RWPE1 (cell line): ENCODE measurements around the gene POSTN.
"Not testable (repeated sequence)": the region's sequence is repeated elsewhere in the genome, so short reads cannot be mapped to it uniquely, and the experiment has no call there.

Source experiments
- CTCF ChIA-PET: fragments of 350-600 bp; sonication (Branson Sonifier 250); formaldehyde crosslinking; extraction: SDS; loops from one replicate; lab custom pipeline; 2021; lab: Yijun Ruan, JAX
- POLR2A ChIA-PET: fragments of 400-600 bp; formaldehyde crosslinking; extraction: SDS; loops from one replicate; lab custom pipeline; 2020; ENCODE audit warnings: antibody characterized with exemption; ENCODE audit not compliant: low non-redundant PET; lab: Yijun Ruan, JAX
- DNase-seq: peaks from one replicate; pipeline ENCODE4 v3.0.0; 2012; ENCODE audit warnings: low spot score
- H3K27ac ChIP-seq: fragments of 450-650 bp; 2 replicates; pipeline ENCODE4 v1.5.1; 2017
- TF ChIP-seq, protein P1 (sequence below): fragments of 450-650 bp; conservative IDR thresholded peaks from 2 replicates; pipeline ENCODE4 v1.5.1; 2017; ENCODE audit warnings: low read depth, mild to moderate bottlenecking

The POSTN gene

DNA sequence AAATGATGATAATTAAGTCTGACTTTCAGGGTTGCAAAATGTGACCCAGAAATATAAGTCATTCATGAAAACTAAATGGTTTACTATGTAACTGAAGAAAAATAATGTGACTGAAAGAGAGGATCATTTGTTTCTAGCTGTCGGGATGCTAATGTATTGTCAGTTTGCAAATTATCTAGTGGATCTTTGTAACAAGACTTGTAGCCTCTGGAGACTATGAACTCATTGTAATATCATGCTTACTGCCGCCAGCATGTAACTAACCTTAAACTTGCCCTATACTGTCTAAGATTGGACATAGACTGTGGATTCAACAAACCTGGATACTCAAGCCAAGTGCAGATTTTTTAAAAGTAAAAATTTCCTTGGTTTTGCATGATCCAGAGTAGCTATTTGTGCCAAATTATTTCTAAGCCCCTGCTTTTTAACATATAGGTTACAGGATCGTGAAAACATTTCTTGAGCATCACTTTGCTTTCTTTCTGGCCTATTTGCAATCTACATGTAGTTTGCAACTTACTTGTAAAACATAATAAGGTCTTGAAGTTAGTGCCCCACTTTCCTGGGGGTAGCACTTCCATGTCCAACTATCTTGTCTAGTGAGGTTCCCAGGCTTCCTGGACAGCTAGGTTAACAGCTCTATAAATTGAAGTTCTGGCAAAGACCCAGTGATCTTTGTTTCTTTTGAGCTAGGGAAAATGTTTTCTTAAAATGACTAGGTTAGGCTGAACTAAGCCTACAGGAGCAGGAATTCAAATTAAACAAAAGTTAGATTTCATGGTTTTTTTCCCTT lies 3.3 kb upstream of the POSTN start:
- CTCF ChIA-PET, result interaction anchor here (0.6 to 1.2 kb wide), 3 partner anchors 17 to 885 kb away, joined by 3 read pairs; no protein-coding TSS in a partner anchor
- TF ChIP-seq, protein P1, sequence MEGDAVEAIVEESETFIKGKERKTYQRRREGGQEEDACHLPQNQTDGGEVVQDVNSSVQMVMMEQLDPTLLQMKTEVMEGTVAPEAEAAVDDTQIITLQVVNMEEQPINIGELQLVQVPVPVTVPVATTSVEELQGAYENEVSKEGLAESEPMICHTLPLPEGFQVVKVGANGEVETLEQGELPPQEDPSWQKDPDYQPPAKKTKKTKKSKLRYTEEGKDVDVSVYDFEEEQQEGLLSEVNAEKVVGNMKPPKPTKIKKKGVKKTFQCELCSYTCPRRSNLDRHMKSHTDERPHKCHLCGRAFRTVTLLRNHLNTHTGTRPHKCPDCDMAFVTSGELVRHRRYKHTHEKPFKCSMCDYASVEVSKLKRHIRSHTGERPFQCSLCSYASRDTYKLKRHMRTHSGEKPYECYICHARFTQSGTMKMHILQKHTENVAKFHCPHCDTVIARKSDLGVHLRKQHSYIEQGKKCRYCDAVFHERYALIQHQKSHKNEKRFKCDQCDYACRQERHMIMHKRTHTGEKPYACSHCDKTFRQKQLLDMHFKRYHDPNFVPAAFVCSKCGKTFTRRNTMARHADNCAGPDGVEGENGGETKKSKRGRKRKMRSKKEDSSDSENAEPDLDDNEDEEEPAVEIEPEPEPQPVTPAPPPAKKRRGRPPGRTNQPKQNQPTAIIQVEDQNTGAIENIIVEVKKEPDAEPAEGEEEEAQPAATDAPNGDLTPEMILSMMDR, result no peak
- POLR2A ChIA-PET, result no interaction called here
- no peak overlapping the region for H3K27ac ChIP-seq
- no peak for DNase-seq

DNA sequence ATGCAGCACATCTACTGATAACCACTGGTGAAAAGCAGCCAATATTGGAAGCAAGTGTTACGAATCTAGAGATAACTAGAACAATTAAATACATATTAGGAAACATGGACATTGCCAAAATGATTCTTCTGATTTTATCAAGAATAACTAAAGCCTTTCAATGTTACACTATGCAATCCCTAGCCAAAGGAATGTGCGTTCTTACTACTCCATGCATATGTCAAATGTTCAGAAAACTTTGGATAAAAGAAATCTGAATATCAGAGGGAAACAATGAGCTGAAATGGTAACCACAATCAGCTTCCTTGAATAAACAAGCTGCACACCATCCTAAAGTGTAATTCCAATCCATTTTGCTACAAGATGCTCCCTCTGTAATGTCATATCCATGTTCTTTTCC lies 951 bp upstream of the POSTN start:
- ChIA-PET CTCF (no interaction called here), POLR2A (no interaction called here)
- H3K27ac ChIP-seq, result no peak overlapping the region
- no peak for DNase-seq
- TF ChIP-seq, protein P1, result no peak

DNA sequence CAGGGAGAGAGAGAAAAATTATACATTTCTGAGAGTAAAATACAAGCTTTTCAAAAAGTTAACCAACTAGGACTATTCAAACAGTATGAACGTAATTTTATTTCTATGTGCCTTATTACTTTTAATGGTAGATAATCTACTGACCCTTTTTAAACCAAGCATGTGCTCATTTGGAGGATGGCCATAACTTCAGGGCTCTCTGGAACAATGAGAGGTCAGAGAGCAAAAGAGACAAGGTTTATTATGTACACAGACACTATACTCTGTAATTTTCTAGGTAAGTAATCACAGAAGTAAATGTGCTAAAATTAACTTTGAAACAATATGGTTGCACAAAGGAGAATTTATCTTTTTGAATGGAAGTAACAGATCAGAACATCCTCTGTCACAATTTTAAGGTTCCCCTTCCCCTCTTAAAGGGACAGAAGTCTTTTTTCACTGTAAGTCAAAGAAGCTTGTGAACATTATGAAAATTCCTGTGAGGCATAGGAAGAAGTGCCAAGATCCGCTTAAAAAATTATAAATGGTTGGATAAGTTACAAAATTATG lies 1.0 kb downstream of the POSTN start:
- TF ChIP-seq, protein P1, result no peak
- no peak for DNase-seq
- CTCF ChIA-PET, result no interaction called here
- POLR2A ChIA-PET, result no interaction called here
- H3K27ac ChIP-seq, result no peak overlapping the region

DNA sequence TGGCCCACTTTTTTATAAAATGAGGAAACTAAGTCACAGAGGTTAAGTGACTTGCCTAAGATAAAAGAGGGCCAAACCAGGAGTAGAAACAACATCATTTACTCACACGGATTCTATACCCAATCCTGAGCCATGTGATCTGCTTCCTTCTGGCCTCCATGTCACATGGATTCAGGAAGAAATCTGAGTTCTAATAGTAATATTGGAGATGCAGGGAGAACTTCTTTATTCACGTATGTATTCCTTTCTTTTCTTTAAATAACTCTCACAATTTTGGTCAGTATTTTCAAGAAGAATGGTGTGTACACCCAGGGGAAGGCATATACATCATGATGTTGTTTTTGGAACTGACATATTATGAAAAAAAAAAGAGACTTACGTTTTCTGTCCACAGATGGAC lies 1.8 kb downstream of the POSTN start:
- ChIA-PET POLR2A (no interaction called here), CTCF (interaction anchor here (0.6 kb wide), 1 partner anchor 480 kb away, joined by 3 read pairs; no protein-coding TSS in a partner anchor)
- TF ChIP-seq, protein P1, result no peak
- DNase-seq, result no peak
- H3K27ac ChIP-seq, result no peak overlapping the region

DNA sequence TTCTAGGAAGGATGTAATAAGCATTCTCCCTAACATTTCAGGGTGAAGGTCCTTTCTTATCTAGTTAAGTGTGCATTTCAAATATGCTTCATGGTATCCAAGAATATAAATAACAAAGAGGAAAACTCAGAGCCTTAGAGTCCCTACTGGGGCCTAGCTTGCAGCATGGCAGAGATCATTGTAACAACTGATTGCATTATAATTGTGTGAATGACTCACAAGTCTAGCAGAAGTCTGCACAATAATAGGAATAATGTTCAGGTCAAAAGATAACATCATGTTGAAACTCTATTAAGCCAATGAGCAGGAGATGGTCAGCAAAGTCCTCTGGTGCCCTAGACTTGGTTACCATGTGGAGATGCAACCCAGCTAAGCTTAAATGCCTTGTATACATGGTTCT lies 3.4 kb downstream of the POSTN start:
- TF ChIP-seq, protein P1, result no peak
- CTCF ChIA-PET, result no interaction called here
- no peak overlapping the region for H3K27ac ChIP-seq
- POLR2A ChIA-PET, result no interaction called here
- DNase-seq, result no peak

DNA sequence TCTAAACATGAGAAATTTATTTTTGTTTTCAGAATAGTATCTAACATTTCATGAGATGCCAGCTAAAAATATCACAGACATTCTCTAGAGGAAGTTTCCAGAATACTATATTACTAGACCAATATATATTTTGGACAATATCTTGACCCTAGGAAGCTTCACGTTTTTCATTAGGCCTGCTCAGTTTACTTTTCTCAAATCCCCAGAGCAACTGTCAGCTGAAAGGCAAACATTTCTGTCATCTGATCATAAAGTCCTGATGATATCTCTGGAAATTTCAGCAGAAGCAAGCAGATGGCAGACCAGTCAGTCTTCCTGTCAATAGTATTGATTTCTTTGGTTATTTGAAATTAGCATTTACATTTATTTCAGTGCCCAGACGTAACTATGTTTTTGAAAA lies 4.0 kb downstream of the POSTN start:
- TF ChIP-seq, protein P1, result no peak
- no peak for DNase-seq
- CTCF ChIA-PET, result interaction anchor here (0.6 kb wide), 1 partner anchor 48 kb away, joined by 3 read pairs; no protein-coding TSS in a partner anchor
- POLR2A ChIA-PET, result no interaction called here
- H3K27ac ChIP-seq, result no peak overlapping the region

DNA sequence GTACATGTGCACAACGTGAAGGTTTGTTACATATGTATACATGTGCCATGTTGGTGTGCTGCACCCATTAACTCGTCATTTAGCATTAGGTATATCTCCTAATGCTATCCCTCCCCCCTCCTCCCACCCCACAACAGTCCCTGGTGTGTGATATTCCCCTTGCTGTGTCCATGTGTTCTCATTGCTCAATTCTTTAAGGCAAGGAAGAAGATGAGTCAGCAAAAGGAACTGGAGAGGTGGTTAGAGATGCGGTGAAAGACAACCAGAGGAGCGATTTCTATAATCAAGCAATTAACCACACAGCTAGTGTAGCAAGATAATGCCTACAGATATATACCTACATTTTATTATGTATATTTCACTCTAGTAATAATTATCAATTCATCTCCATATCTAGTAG lies 9.2 kb downstream of the POSTN start:
- H3K27ac ChIP-seq, DNase-seq, CTCF ChIA-PET, POLR2A ChIA-PET: not testable (repeated sequence)
